IMR-90 (cell line): Measurements from ENCODE around the gene OXER1. TPM values are rescaled to one million over a fixed set of nuclear protein-coding genes. Genes with fewer than 3 reads are reported as not detected.

ENCODE experiments used
- ATAC-seq: fragments of 200-7000 bp; cut with Tn5 transposase; 2 replicates; pipeline ENCODE4 v1.9.1; 2020; ENCODE audit warnings: low read depth, mild to moderate bottlenecking, moderate library complexity
- BruUV-seq: library from RNA; stranded (reverse); fragments of 400-500 nt; replicated peaks from 2 replicates; lab custom pipeline; 2021; lab: Mats Ljungman, UMichigan
- CTCF ChIA-PET: fragments of 300-600 bp; formaldehyde crosslinking; extraction: SDS; loops from one replicate; lab custom pipeline; 2021; ENCODE audit warnings: antibody characterized with exemption; lab: Yijun Ruan, JAX
- POLR2A ChIA-PET: fragments of 300-600 bp; sonication (Branson Sonifier 250); formaldehyde crosslinking; loops from one replicate; lab custom pipeline; 2022; ENCODE audit warnings: antibody characterized with exemption; ENCODE audit not compliant: unreplicated experiment; lab: Charles Lee
- DNase-seq: peaks from one replicate; pipeline ENCODE4 v3.0.0; 2013
- H2AFZ ChIP-seq: replicated peaks from 2 replicates; pipeline ENCODE3; 2013; ENCODE audit warnings: low read length, mild to moderate bottlenecking; ENCODE audit not compliant: poor library complexity
- H2AK5ac ChIP-seq: 2 replicates; pipeline ENCODE4 v1.6.1; 2013; ENCODE audit warnings: low read depth, low read length, inconsistent platforms
- H2AK9ac ChIP-seq: replicated peaks from 2 replicates; pipeline ENCODE3; 2013; ENCODE audit warnings: mild to moderate bottlenecking, low read depth, low read length, moderate library complexity; ENCODE audit not compliant: poor library complexity
- H2BK120ac ChIP-seq: 2 replicates; pipeline ENCODE4 v1.6.1; 2013; ENCODE audit warnings: low read depth, low read length, inconsistent platforms
- H2BK15ac ChIP-seq: 3 replicates; pipeline ENCODE4 v1.6.1; 2013; ENCODE audit warnings: low read depth, low read length, inconsistent platforms
- H2BK20ac ChIP-seq: 2 replicates; pipeline ENCODE4 v1.6.1; 2013; ENCODE audit warnings: low read depth, mild to moderate bottlenecking, inconsistent platforms, low read length, moderate library complexity
- H2BK5ac ChIP-seq: 2 replicates; pipeline ENCODE4 v1.6.1; 2013; ENCODE audit warnings: mild to moderate bottlenecking, low read depth, low read length, inconsistent platforms; ENCODE audit not compliant: poor library complexity, severe bottlenecking
- H3K14ac ChIP-seq: replicated peaks from 2 replicates; pipeline ENCODE4 v1.6.1; 2013; ENCODE audit warnings: low read depth, low read length, inconsistent platforms
- H3K18ac ChIP-seq: 2 replicates; pipeline ENCODE4 v1.6.1; 2013; ENCODE audit warnings: low read depth, low read length, control low read depth
- H3K23ac ChIP-seq: 2 replicates; pipeline ENCODE4 v1.6.1; 2013; ENCODE audit warnings: low read depth, low read length, inconsistent platforms
- H3K27ac ChIP-seq: 2 replicates; pipeline ENCODE4 v1.5.1; 2013; ENCODE audit warnings: mild to moderate bottlenecking, control low read depth, low read length; ENCODE audit not compliant: insufficient read depth
- H3K27me3 ChIP-seq: 2 replicates; pipeline ENCODE4 v1.6.1; 2013; ENCODE audit warnings: low read length; ENCODE audit not compliant: control insufficient read depth, insufficient read depth
- H3K36me3 ChIP-seq: 2 replicates; pipeline ENCODE4 v1.6.1; 2013; ENCODE audit warnings: low read length, mixed read lengths; ENCODE audit not compliant: control insufficient read depth, insufficient read depth
- H3K4ac ChIP-seq: 2 replicates; pipeline ENCODE4 v1.6.1; 2013; ENCODE audit warnings: low read depth, low read length, inconsistent platforms
- H3K4me1 ChIP-seq: 2 replicates; pipeline ENCODE4 v1.6.1; 2013; ENCODE audit warnings: low read length, mixed read lengths; ENCODE audit not compliant: control insufficient read depth, insufficient read depth
- H3K4me2 ChIP-seq: 2 replicates; pipeline ENCODE4 v1.6.1; 2013; ENCODE audit warnings: low read depth, mild to moderate bottlenecking, control low read depth, low read length, moderate library complexity
- H3K4me3 ChIP-seq: 2 replicates; pipeline ENCODE4 v1.5.1; 2013; ENCODE audit warnings: low read depth, mild to moderate bottlenecking, control low read depth, low read length, moderate library complexity; ENCODE audit not compliant: insufficient read depth
- H3K56ac ChIP-seq: 2 replicates; pipeline ENCODE4 v1.6.1; 2013; ENCODE audit warnings: low read length, inconsistent platforms; ENCODE audit not compliant: insufficient read depth; ENCODE audit errors: extremely low read depth
- H3K79me1 ChIP-seq, 2 experiments: 2 replicates each; pipeline ENCODE4 v1.6.1; 2013; ENCODE audit warnings: low read length in 2 of 2, inconsistent platforms in 1 of 2, low read depth in 1 of 2
- H3K9ac ChIP-seq: 2 replicates; pipeline ENCODE4 v1.6.1; 2013; ENCODE audit warnings: low read depth, low read length, control low read depth
- H3K9me1 ChIP-seq: 2 replicates; pipeline ENCODE4 v1.6.1; 2013; ENCODE audit warnings: low read length, inconsistent platforms; ENCODE audit not compliant: insufficient read depth
- H3K9me3 ChIP-seq: 2 replicates; pipeline ENCODE4 v1.6.1; 2013; ENCODE audit warnings: low read length; ENCODE audit not compliant: control insufficient read depth, insufficient read depth
- H4K20me1 ChIP-seq: 2 replicates; pipeline ENCODE4 v1.6.1; 2013; ENCODE audit warnings: low read length, inconsistent platforms; ENCODE audit not compliant: insufficient read depth
- H4K5ac ChIP-seq: 2 replicates; pipeline ENCODE4 v1.6.1; 2013; ENCODE audit warnings: mild to moderate bottlenecking, low read depth, low read length, control low read depth
- H4K8ac ChIP-seq, 2 experiments: 2 replicates each; pipeline ENCODE4 v1.6.1; 2013; ENCODE audit warnings: low read depth in 2 of 2, low read length in 2 of 2, control low read depth in 1 of 2, inconsistent platforms in 1 of 2
- H4K91ac ChIP-seq: 2 replicates; pipeline ENCODE4 v1.6.1; 2013; ENCODE audit warnings: low read depth, low read length, inconsistent platforms; ENCODE audit not compliant: insufficient read depth
- BHLHE40 ChIP-seq: fragments of 150-350 bp; IDR thresholded peaks from 2 replicates; pipeline ENCODE4 v1.6.1; 2016; ENCODE audit warnings: mild to moderate bottlenecking, low read depth, low read length
- CEBPB ChIP-seq: IDR thresholded peaks from 2 replicates; pipeline ENCODE4 v1.6.1; 2012; ENCODE audit warnings: low read depth, low read length, improper control_type of control experiment
- FOS ChIP-seq: fragments of 150-350 bp; IDR thresholded peaks from 2 replicates; pipeline ENCODE4 v1.6.1; 2016; ENCODE audit warnings: low read depth, low read length
- POLR2A ChIP-seq: IDR thresholded peaks from 2 replicates; pipeline ENCODE4 v1.6.1; 2012; ENCODE audit warnings: mild to moderate bottlenecking, low read depth, low read length
- RAD21 ChIP-seq: IDR thresholded peaks from 2 replicates; pipeline ENCODE4 v1.6.1; 2012; ENCODE audit warnings: low read length, improper control_type of control experiment
- RCOR1 ChIP-seq: IDR thresholded peaks from 2 replicates; pipeline ENCODE4 v1.6.1; 2012; ENCODE audit warnings: mild to moderate bottlenecking, low read length, improper control_type of control experiment; ENCODE audit not compliant: insufficient replicate concordance
- RFX5 ChIP-seq: IDR thresholded peaks from 2 replicates; pipeline ENCODE4 v1.8.0; 2012; ENCODE audit warnings: low read depth, mild to moderate bottlenecking, low read length, moderate library complexity
- SMC3 ChIP-seq: fragments of 150-350 bp; IDR thresholded peaks from 2 replicates; pipeline ENCODE4 v1.6.1; 2016; ENCODE audit warnings: low read depth, mild to moderate bottlenecking, antibody characterized with exemption, low read length, moderate library complexity
- WGBS, 2 experiments: methylation state at CpG; one replicate each; pipeline versions ENCODE4 v1.1.5 to v1.1.7; 2013; ENCODE audit warnings: missing lambda C conversion rate in 2 of 2; ENCODE audit not compliant: insufficient read length in 1 of 2; ENCODE audit errors: extremely low coverage in 2 of 2; 5-methylcytosine and 5-hydroxymethylcytosine counted together
- dilution Hi-C: fragments of 300-500 bp; cut with HindIII; formaldehyde crosslinking; loops from one replicate; pipeline ENCODE4 v1.14.3; 2018; ENCODE audit warnings: low sequenced_read_pairs; ENCODE audit not compliant: unreplicated experiment
- in situ Hi-C: fragments of 300-500 bp; cut with MboI; formaldehyde crosslinking; loops from 3 replicates; pipeline ENCODE4 v1.14.3; 2019; ENCODE audit warnings: low sequenced_read_pairs, inconsistent platforms, mixed read lengths
- intact Hi-C: fragments of 100-400 bp; cut with micrococcal nuclease; formaldehyde crosslinking; loops from 2 replicates; pipeline ENCODE4 v1.10.0; 2022
- polyA plus RNA-seq, 3 experiments: library from polyadenylated mRNA; depleted of rRNA; stranded (reverse); fragments of >200 nt; gene quantifications; 2 replicates each; pipeline ENCODE4 v1.2.3, GENCODE V29; 2012; ENCODE audit warnings: low replicate concordance in 1 of 3
- total RNA-seq: library from RNA; depleted of rRNA; stranded (reverse); fragments of >200 nt; gene quantifications from 2 replicates; pipeline ENCODE4 v1.2.3, GENCODE V29; 2012
- TF ChIP-seq, protein P1 (sequence below): fragments of 150-350 bp; IDR thresholded peaks from 2 replicates; pipeline ENCODE4 v1.6.1; 2016; ENCODE audit warnings: low read depth, mild to moderate bottlenecking, low read length, moderate library complexity, borderline replicate concordance

The OXER1 gene
- total and polyA plus RNA-seq, 2 of the 4 experiments (the other 2 are of a cell fraction): not detected

DNA sequence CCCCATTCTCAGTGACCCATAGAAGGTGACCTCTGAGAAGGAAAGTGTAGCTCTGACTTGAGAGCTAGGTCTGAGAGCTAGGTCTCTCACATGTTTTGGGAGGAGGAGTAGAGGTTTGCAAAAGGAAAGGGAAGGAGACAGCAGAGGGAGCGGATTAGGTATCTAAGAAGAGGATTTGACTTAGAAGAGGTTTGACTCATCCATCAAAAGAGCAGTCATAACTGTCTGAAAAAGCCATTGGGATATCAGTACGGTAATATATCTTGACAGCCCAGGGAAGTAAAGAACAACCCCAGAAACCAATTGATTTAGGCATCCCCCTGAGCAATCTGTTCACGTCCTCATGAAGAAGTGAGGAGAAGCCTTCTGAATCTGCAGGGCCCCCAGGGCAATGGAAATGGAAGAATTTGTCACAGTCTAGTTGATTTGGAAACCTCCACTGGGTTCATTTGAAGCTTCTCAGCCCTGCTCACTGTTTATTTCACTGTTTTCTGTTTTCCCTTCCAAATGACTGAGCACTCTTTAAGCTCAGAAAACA is 19.3 kb downstream of the OXER1 start:
- H3K36me3 ChIP-seq: no peaks in the 10 kb centered on the region; the same call in 1 of the 2 replicates
- no peak overlapping the region for H3K23ac ChIP-seq
- no peak overlapping the region for H2AFZ ChIP-seq
- H3K79me1 ChIP-seq: no peaks in the 10 kb centered on the region
- no peak for DNase-seq
- no peak overlapping the region for H4K91ac ChIP-seq
- H3K9me3 ChIP-seq: no peaks in the 10 kb centered on the region
- H3K27ac ChIP-seq: no peak overlapping the region
- intact Hi-C loops (no loop called here), in situ Hi-C loops (no loop called here), dilution Hi-C loops (no loop called here)
- no peaks in the 10 kb centered on the region for H3K27me3 ChIP-seq
- H2BK15ac ChIP-seq: no peak overlapping the region
- no peak overlapping the region for H3K4ac ChIP-seq
- H3K56ac ChIP-seq: no peak overlapping the region
- no peaks in the 10 kb centered on the region for H3K4me1 ChIP-seq
- CTCF ChIA-PET: interaction anchor here (0.8 kb wide), 2 partner anchors 16 to 29 kb away, joined by 3 read pairs; no protein-coding TSS in a partner anchor
- WGBS, 2 experiments: no CpG with 5 or more reads among the region's 3 CpGs
- H3K4me3 ChIP-seq: no peak overlapping the region
- H4K20me1 ChIP-seq: no peaks in the 10 kb centered on the region
- H3K18ac ChIP-seq: no peak overlapping the region
- TF ChIP-seq RFX5 (no peak), POLR2A (no peak), CEBPB (no peak), RAD21 (no peak), RCOR1 (no peak), BHLHE40 (no peak), FOS (no peak), SMC3 (no peak)
- TF ChIP-seq, protein P1, sequence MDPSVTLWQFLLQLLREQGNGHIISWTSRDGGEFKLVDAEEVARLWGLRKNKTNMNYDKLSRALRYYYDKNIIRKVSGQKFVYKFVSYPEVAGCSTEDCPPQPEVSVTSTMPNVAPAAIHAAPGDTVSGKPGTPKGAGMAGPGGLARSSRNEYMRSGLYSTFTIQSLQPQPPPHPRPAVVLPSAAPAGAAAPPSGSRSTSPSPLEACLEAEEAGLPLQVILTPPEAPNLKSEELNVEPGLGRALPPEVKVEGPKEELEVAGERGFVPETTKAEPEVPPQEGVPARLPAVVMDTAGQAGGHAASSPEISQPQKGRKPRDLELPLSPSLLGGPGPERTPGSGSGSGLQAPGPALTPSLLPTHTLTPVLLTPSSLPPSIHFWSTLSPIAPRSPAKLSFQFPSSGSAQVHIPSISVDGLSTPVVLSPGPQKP: no peak
- no peak overlapping the region for H2BK20ac ChIP-seq
- no peak overlapping the region for H3K9ac ChIP-seq
- H2AK9ac ChIP-seq: no peak overlapping the region
- H3K14ac ChIP-seq: no peak overlapping the region
- no peak overlapping the region for H4K5ac ChIP-seq
- no peak overlapping the region for H2BK5ac ChIP-seq
- BruUV-seq: no TSS peak
- no peak overlapping the region for H4K8ac ChIP-seq
- H2BK120ac ChIP-seq: no peak overlapping the region
- no peak for ATAC-seq
- no peak overlapping the region for H2AK5ac ChIP-seq
- no peaks in the 10 kb centered on the region for H3K9me1 ChIP-seq
- POLR2A ChIA-PET: no interaction called here
- no peak overlapping the region for H3K4me2 ChIP-seq
